Activated naive CD4-positive, alpha-beta T cell treated with anti-CD3 and anti-CD28 coated beads for 36 hours (primary cell): ENCODE data around the gene CERK. TPM values are rescaled to one million over a fixed set of nuclear protein-coding genes. Genes with fewer than 3 reads are reported as not detected.

ENCODE experiments used
- CTCF ChIA-PET: fragments of 350-600 bp; sonication (Branson Sonifier 250); formaldehyde crosslinking; loops from one replicate; lab custom pipeline; 2021; ENCODE audit warnings: antibody characterized with exemption; lab: Charles Lee
- DNase-seq: peaks from one replicate; pipeline ENCODE4 v3.0.0-alpha.2; 2020
- H3K27ac Mint-ChIP-seq: one replicate; pipeline ENCODE4 v1.8.0; 2021; ENCODE audit warnings: mild to moderate bottlenecking, mixed read lengths
- H3K27me3 Mint-ChIP-seq: one replicate; pipeline ENCODE4 v1.8.0; 2021; ENCODE audit warnings: low read depth, mixed read lengths
- H3K36me3 Mint-ChIP-seq: one replicate; pipeline ENCODE4 v1.8.0; 2021; ENCODE audit warnings: low read depth, mixed read lengths
- H3K4me1 Mint-ChIP-seq: one replicate; pipeline ENCODE4 v1.8.0; 2021; ENCODE audit warnings: low read depth, mixed read lengths
- H3K4me3 Mint-ChIP-seq: one replicate; pipeline ENCODE4 v1.8.0; 2021; ENCODE audit warnings: mild to moderate bottlenecking, moderate library complexity, mixed read lengths
- H3K9me3 Mint-ChIP-seq: one replicate; pipeline ENCODE4 v1.8.0; 2021; ENCODE audit warnings: mixed read lengths
- intact Hi-C: fragments of 100-400 bp; cut with micrococcal nuclease; formaldehyde crosslinking; loops from one replicate; pipeline ENCODE4 v1.15.1; 2023
- total RNA-seq, 2 experiments: library from RNA; stranded (reverse); gene quantifications; one replicate each; pipeline ENCODE4 v1.2.3, GENCODE V29; 2021

Gene CERK
- total RNA-seq, 2 experiments from 2014 or later: 32.6 to 34.9 TPM

DNA sequence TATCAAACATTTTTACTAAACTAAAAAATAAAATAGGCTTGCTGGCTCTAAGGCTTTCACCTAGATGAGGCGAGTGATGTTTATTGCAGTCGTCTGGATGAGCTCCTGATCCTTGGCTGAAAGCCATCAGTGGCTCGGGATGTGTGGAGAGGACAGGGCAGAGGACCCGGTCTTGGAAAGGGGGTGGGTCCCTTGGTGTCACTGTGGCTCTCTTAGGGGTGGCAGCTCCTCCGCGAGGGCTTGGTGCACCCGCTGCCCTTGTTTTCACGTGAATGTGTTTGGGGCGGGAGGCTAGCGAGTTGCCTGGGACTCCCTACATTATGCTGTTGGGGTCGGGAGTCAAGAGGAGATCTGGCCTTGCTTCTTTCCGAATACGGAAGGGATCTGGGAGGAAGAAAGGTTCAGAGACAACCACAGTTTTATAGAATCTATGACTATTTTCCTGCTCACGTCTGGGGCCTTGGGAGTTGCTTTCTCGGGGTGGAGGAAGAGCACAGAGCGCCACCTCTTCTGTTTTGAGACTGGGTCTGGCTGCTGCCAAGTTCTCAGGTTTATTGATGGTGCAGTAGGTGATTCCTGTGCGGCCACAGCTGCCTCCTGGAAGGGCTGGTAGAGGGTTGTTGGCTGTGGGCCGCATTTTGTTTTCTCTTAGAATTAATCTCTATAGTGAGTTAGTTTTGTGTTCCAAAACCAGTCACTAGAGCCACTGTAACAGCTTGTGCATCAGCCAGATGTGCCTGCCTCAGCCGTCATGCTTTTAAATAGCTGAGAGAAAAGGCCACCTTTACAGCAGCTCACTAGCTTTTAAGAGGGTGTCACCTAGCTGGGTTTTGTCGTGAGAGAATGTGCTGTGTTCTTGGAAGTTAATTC lies 37.2 kb upstream of the CERK start:
- no peak for DNase-seq
- H3K36me3 Mint-ChIP-seq: peaks cover 2% of the 10 kb centered on the region
- CTCF ChIA-PET: interaction anchor here (1.0 to 1.5 kb wide), 3 partner anchors 18 to 212 kb away, joined by 3 to 8 read pairs (median 5); no protein-coding TSS in a partner anchor

DNA sequence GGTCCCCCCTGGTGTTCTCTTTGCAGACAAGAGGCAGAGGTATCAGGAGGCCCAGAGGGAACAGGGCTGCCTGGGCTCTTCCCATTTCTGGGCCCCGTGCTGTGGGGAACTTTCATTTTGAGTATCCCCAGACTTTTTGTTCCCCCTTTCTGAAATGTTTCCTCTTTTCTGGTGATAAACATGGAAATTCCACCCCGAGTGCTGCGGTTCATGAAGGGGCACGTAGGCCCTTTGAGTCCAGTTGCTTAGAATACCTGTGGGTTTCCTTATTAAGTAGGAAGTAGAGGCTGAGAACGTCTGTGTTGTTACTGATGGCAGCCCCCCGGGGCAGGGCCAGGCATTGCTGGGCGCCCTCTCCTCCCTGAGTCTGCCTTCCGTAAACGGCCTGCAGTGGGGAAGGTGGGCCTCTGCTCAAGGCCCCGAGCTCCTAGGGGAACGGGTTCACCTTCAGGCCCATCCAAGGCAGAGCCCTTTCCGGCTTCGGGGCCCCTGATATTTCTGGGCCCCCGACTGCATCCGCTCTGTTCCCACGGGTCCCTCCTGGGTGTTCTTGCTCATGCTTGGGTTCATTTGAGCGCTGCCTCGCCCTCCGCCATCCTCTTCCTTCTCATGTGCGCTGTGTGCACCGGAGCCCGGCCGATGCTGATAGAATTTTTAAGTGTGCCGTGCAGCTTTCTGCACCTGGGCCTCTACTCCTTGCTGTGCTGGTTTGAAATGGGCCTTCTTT lies 36.4 kb upstream of the CERK start:
- CTCF ChIA-PET: interaction anchor here (0.7 to 1.5 kb wide), 7 partner anchors 12 to 35 kb away, joined by 3 to 10 read pairs (median 4); partner anchors contain the start of gene TBC1D22A
- peaks cover 2% of the 10 kb centered on the region for H3K36me3 Mint-ChIP-seq
- DNase-seq: peak; percentile 26
- H3K4me3 Mint-ChIP-seq: peak overlapping the region; percentile 42
- no peaks in the 10 kb centered on the region for H3K27me3 Mint-ChIP-seq
- peaks cover 74% of the 10 kb centered on the region for H3K4me1 Mint-ChIP-seq
- H3K9me3 Mint-ChIP-seq: no peaks in the 10 kb centered on the region
- peak overlapping the region; percentile 90 for H3K27ac Mint-ChIP-seq
- intact Hi-C loops: loop anchor here (1.0 to 2.0 kb wide), 2 partner anchors 12 to 16 kb away; partner anchors contain the start of gene TBC1D22A

More for the DNA sequence above, 37.2 kb upstream of the CERK start:
- intact Hi-C loops: loop anchor here (1.0 to 2.0 kb wide), 2 partner anchors 13 to 16 kb away; partner anchors contain the start of gene TBC1D22A
- Mint-ChIP-seq H3K9me3 (no peaks in the 10 kb centered on the region), H3K27me3 (no peaks in the 10 kb centered on the region), H3K4me1 (peaks cover 72% of the 10 kb centered on the region), H3K27ac (peak overlapping the region; percentile 90), H3K4me3 (peak overlapping the region; percentile 42)

DNA sequence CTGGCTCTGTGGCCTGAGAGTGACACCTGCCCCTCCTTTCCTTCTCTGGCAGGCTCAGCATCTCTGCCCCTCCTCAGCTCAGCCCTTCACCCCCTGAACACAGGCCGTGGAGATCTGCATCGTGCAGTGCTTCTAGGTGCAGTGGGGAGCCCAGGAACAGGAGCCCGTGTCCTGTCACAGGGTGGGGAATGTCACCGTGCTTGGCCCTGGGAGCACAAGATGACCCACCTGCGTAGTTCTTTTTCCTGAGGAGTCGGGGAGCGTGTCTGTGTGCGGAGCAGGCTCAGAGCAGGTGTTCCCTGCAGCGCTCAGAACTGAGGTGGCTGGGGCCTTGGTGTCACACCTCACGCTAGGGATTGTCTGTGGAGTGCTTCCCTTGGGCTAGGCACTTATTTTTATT lies 35.0 kb upstream of the CERK start:
- CTCF ChIA-PET: interaction anchor here (0.6 to 1.5 kb wide), 4 partner anchors 11 to 275 kb away, joined by 3 to 10 read pairs (median 4); partner anchors contain the start of gene TBC1D22A
- Mint-ChIP-seq H3K4me1 (peaks cover 73% of the 10 kb centered on the region), H3K27me3 (no peaks in the 10 kb centered on the region), H3K27ac (peak overlapping the region; percentile 90), H3K9me3 (no peaks in the 10 kb centered on the region), H3K36me3 (peaks cover 2% of the 10 kb centered on the region), H3K4me3 (no peak overlapping the region)
- no peak for DNase-seq
- intact Hi-C loops: no loop called here

DNA sequence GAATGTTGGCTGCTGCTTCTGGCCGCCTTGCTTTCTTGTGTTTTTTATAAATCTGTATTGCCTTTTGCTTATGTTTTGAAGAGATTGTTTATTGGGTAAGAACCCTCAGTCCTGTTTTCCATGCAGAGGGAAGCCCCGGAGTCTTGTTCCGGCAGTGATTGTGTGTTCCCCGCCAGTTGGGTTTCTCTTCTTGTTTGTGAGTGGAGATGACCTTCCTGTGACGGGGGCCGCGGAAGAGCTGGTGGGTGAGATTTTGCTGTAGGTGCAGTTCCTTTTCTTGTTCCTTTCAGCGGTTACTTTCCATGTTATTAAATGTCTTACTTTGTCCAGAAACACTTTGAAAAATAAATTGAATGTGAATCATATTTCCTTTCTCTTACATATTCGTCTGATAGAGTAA lies 32.7 kb upstream of the CERK start:
- Mint-ChIP-seq H3K4me3 (no peak overlapping the region), H3K4me1 (peaks cover 65% of the 10 kb centered on the region), H3K9me3 (no peaks in the 10 kb centered on the region), H3K27ac (peak overlapping the region; percentile 75), H3K27me3 (no peaks in the 10 kb centered on the region), H3K36me3 (peaks cover 4% of the 10 kb centered on the region)
- DNase-seq: peak; percentile 35
- intact Hi-C loops: no loop called here
- CTCF ChIA-PET: interaction anchor here (2.1 kb wide), 1 partner anchor 33 kb away, joined by 8 read pairs; no protein-coding TSS in a partner anchor

DNA sequence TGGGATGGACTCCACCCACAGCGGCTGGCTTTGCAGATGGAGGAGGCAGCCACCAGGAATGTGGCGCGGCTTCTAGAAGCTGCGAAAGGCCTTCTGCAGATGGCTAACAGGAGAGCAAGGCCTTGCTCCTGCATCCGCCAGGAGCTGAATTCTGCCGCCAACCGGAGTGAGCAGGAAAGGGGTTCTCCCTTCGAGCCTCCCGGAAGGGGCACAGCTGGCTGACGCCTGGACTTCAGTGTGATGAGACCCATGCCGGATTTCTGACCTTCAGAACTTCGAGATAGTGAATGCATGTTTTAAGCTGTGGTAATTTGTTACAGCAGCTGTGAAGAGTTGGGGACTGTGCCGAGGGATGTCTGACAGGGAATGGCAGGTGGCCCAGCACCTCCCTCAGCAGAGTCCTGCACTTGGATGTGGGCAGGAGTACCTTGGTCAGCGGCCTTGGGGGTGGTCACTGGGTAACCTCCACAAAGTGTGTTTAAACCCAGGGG lies 32.1 kb upstream of the CERK start:
- Mint-ChIP-seq H3K9me3 (no peaks in the 10 kb centered on the region), H3K36me3 (peaks cover 4% of the 10 kb centered on the region), H3K4me3 (no peak overlapping the region), H3K27me3 (no peaks in the 10 kb centered on the region), H3K27ac (peak overlapping the region; percentile 75), H3K4me1 (peaks cover 62% of the 10 kb centered on the region)
- intact Hi-C loops: no loop called here
- no peak for DNase-seq
- CTCF ChIA-PET: interaction anchor here (0.6 to 2.1 kb wide), 2 partner anchors 29 to 33 kb away, joined by 7 to 8 read pairs; no protein-coding TSS in a partner anchor

DNA sequence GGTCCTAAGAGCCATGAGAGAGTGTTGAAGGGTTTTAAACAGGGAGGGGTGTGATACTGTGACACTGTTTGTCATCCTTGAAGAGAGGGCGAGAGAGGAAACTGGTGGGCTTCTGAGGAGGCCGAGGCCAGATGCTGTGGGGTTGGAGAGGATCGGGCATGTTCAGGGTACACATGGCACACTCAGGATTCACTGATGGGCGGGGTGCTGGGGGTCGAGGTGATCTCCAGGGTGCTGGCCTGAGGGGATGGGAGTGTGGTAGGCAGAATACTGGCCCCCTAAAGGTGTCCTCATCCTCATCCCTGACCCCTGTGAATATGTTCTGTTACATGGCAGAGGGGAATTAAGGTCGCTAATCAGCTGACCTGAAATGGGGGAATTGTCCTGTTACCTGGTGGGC lies 31.7 kb upstream of the CERK start:
- H3K4me1 Mint-ChIP-seq: peaks cover 62% of the 10 kb centered on the region
- no peaks in the 10 kb centered on the region for H3K27me3 Mint-ChIP-seq
- no peak overlapping the region for H3K4me3 Mint-ChIP-seq
- no peak for DNase-seq
- H3K27ac Mint-ChIP-seq: peak overlapping the region; percentile 75
- H3K9me3 Mint-ChIP-seq: no peaks in the 10 kb centered on the region
- intact Hi-C loops: no loop called here
- CTCF ChIA-PET: interaction anchor here (0.6 to 2.1 kb wide), 2 partner anchors 29 to 34 kb away, joined by 7 to 8 read pairs; no protein-coding TSS in a partner anchor
- peaks cover 4% of the 10 kb centered on the region for H3K36me3 Mint-ChIP-seq

DNA sequence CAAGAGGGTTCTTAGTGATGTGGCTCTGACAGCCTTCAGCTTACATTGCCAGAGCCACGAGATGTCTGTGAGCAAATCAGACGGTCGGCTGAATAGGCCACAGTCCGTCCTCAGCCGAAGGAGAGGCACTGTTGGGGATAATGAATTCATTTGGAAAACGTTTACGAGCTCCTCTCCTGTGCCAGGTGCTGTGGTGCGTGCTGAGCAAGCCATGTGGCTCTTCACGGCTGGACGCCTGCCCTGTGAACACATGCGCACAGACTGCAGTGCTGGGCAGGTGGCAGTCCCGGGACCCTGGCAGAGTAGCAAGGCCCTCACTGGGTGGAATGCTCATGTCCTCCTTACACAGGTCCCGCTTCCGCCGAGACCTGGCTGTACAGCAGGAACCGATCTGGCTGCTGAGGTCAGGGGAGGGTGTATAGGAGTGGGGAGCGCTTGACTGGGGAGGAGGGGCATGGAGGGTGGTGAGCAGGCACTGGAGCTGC lies 31.2 kb upstream of the CERK start:
- intact Hi-C loops: no loop called here
- H3K27ac Mint-ChIP-seq: peak overlapping the region; percentile 50
- H3K9me3 Mint-ChIP-seq: no peaks in the 10 kb centered on the region
- peaks cover 4% of the 10 kb centered on the region for H3K36me3 Mint-ChIP-seq
- H3K4me3 Mint-ChIP-seq: no peak overlapping the region
- H3K27me3 Mint-ChIP-seq: no peaks in the 10 kb centered on the region
- H3K4me1 Mint-ChIP-seq: peaks cover 62% of the 10 kb centered on the region
- CTCF ChIA-PET: interaction anchor here (0.6 to 2.1 kb wide), 2 partner anchors 30 to 34 kb away, joined by 7 to 8 read pairs; no protein-coding TSS in a partner anchor
- no peak for DNase-seq

DNA sequence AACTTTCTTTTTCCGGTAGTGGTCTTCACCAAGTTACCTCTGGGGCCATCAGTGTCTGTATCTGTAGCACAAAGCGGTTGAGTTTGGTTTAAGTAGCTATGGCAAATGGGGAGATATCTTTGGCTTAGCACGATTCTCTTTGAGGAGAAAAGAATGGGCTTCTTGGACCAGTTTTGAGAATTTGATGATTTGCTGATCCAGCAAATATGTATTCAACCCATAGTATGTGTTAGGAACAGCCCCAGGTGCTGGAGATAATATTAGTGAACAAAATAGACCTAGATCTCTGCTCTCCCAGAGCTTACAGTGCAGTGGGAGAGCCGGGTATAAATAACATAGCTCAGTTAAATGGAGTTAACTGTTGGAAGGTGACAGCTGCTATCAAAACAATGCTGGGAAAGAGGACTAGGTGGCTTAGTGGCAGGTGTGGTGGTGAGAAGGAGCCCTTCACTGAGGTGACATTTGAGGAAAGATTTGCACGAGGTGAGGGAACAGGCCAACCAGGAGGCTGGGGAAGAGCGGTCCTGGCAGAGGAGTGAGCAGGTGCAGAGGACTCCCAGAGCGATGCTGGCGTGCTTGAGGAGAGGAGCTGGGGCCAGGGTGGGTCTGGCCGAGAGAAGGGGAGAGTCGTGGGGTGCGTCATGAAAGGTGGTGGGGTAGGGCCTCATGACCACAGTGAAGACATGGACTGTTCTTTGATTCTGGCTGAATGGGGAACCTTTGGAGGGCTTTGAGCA lies 29.4 kb upstream of the CERK start:
- intact Hi-C loops: no loop called here

DNA sequence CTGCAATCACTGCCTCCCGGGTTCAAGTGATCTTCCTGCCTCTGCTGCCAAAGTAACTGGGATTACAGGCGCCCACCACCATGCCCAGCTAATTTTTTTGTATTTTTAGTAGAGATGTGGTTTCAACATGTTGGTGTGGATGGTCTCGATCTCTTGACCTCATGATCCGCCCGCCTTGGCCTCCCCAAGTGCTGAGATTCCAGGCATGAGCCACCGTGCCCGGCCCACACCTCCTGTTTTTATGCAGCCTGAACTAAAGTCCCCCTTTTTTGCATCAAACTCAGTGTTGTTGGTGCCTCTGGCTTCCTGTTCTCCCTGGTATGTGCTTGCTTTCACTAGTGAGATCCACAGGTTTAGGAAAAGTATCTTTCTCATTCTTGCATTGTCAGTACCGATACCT lies 28.6 kb upstream of the CERK start:
- Mint-ChIP-seq H3K27me3 (no peaks in the 10 kb centered on the region), H3K36me3 (peaks cover 14% of the 10 kb centered on the region), H3K9me3 (no peaks in the 10 kb centered on the region), H3K4me1 (peaks cover 60% of the 10 kb centered on the region), H3K27ac (no peak overlapping the region), H3K4me3 (no peak overlapping the region)
- CTCF ChIA-PET: interaction anchor here (0.7 to 1.5 kb wide), 2 partner anchors 8 to 24 kb away, joined by 3 to 5 read pairs; no protein-coding TSS in a partner anchor
- no peak for DNase-seq
- intact Hi-C loops: no loop called here

More for the DNA sequence above, 29.4 kb upstream of the CERK start:
- no peaks in the 10 kb centered on the region for H3K27me3 Mint-ChIP-seq
- no peaks in the 10 kb centered on the region for H3K9me3 Mint-ChIP-seq
- peaks cover 8% of the 10 kb centered on the region for H3K36me3 Mint-ChIP-seq
- no peak overlapping the region for H3K4me3 Mint-ChIP-seq
- no peak for DNase-seq
- CTCF ChIA-PET: interaction anchor here (1.2 to 1.5 kb wide), 2 partner anchors 9 to 21 kb away, joined by 3 to 5 read pairs; no protein-coding TSS in a partner anchor
- peak overlapping the region; percentile 4 for H3K27ac Mint-ChIP-seq
- H3K4me1 Mint-ChIP-seq: peaks cover 55% of the 10 kb centered on the region

DNA sequence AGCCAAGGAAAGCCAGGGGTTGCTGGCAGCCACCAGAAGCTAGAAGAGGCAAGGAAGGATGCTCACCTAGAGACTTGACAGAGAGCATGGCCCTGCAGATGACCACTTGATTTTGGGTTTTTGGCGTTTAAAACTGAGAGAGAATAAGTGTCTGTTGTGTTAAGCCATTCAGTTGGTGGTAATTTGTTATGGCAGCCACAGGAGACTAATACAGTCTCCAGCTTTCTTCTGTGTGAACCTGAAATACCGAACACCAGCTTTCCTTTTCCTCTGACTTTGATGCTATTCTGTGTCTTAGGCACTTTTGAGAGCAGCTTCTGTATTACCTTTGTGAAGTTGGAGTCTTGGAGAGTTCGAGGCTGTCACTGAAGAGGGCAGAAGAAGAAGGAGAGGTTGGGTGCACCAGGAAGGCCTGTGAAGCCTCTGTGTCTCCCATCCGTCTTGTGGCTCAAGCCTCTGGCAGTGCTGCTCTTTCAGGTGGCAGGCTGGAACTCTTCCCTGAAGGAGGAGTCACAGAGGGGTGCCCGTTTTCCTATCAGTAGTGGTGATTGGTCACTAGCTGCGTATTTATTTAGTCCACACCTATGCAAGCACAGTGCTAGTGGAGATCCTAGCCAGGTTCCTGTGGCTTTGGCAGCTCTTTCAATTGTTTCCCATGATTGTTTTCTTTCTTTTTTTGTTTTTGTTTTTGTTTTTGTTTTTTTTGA lies 26.9 kb upstream of the CERK start:
- intact Hi-C loops: loop anchor here (1.0 kb wide), 1 partner anchor 12 kb away; no protein-coding TSS in a partner anchor
- Mint-ChIP-seq H3K9me3 (no peaks in the 10 kb centered on the region), H3K4me3 (no peak overlapping the region), H3K36me3 (peaks cover 12% of the 10 kb centered on the region), H3K4me1 (peaks cover 58% of the 10 kb centered on the region), H3K27me3 (no peaks in the 10 kb centered on the region), H3K27ac (no peak overlapping the region)
- CTCF ChIA-PET: no interaction called here
- DNase-seq: no peak
